ENCODE results near the gene UBAC2.

DNA sequence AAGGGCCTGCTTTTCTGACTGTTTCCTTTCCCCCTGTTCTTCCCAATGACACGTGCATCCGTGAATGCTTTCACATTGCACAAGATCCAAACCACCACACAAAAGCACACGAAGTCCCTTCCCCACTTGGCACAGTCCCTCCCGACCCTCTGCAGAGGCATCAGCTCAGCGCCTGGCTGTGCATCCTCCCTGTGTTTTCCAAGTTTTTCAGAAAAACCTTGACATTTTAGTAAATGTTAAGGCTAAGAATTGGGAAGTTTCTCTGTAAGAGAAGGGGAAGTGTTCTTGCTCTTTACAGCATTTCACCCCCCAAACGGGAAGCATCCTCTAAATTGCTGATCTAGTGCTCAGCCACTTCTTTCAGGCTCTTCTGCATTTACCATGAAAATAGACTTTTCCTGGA is 206.1 kb downstream of the UBAC2 start:
- TF ChIP-seq POLR2A (IDR thresholded peaks at IDR 0.05; ENCODE audit: low read depth, low read length) (no peak), POLR2AphosphoS5 (IDR thresholded peaks at IDR 0.05; ENCODE audit: low read depth, low read length) (no peak), TAF1 (IDR thresholded peaks at IDR 0.05; ENCODE audit: low read depth, low read length) (no peak), PAX5 (IDR thresholded peaks at IDR 0.05; ENCODE audit: insufficient read depth, low read length, severe bottlenecking) (no peak), SPI1 (IDR thresholded peaks at IDR 0.05; ENCODE audit: low read depth, low read length) (no peak), POU2F2 (IDR thresholded peaks at IDR 0.05; ENCODE audit: low read depth, low read length) (no peak)
